KOPT-K1 (cell line): ENCODE data around the gene EPN3.

Experiments used
- H3K27ac ChIP-seq: fragments of 200-600 bp; sonication (generic); 2 replicates; pipeline ENCODE4 v1.5.1; 2016; ENCODE audit warnings: antibody characterized with exemption, mild to moderate bottlenecking, low read depth, low read length; ENCODE audit not compliant: poor library complexity, severe bottlenecking
- H3K36me3 ChIP-seq: fragments of 200-600 bp; sonication (generic); 2 replicates; pipeline ENCODE4 v1.5.1; 2017; ENCODE audit warnings: antibody characterized with exemption, mild to moderate bottlenecking, low read length, moderate library complexity; ENCODE audit not compliant: insufficient read depth
- H3K9me3 ChIP-seq: fragments of 200-600 bp; sonication (generic); 2 replicates; pipeline ENCODE4 v1.5.1; 2017; ENCODE audit warnings: antibody characterized with exemption, low read length, mild to moderate bottlenecking; ENCODE audit not compliant: insufficient read depth, poor library complexity, severe bottlenecking

The EPN3 gene

DNA sequence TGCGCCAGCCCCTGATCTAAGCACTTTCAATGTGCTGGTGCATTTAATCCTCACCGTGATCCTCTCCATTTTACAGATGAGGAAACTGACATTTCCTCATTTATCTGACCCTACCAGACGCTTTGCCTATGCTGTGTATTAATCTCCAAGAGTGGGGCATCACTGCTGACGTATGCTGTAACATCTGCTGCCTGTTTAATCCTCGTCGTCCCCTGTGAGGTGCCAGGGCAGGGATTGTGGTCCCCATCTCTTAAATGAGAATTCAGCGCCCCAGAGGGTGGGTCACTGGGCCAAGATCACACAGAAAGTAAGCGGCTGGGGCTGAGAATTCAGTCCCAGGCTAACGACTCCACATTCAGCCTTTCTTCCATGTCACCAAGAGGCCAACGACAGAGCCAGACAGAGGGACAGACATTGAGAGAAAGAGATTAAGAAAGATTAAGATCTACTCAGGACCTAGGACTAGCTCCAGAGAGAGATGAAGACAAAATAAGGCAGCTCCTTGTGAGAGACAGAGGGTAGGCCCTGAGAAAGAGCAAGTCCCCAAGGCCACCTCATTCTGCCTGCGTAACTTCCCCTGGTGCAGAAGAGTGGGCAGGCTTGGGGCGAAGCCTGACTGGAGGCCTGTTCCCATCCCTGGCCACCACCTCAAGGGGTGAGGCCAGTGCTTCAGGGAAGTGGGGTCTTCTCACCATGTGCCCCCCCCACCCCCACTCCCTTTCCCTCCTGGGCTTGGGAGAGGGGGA is 41.5 kb downstream of the EPN3 start:
- Histone ChIP-seq H3K27ac (no peak overlapping the region), H3K36me3 (no peaks in the 10 kb centered on the region), H3K9me3 (no peaks in the 10 kb centered on the region)

DNA sequence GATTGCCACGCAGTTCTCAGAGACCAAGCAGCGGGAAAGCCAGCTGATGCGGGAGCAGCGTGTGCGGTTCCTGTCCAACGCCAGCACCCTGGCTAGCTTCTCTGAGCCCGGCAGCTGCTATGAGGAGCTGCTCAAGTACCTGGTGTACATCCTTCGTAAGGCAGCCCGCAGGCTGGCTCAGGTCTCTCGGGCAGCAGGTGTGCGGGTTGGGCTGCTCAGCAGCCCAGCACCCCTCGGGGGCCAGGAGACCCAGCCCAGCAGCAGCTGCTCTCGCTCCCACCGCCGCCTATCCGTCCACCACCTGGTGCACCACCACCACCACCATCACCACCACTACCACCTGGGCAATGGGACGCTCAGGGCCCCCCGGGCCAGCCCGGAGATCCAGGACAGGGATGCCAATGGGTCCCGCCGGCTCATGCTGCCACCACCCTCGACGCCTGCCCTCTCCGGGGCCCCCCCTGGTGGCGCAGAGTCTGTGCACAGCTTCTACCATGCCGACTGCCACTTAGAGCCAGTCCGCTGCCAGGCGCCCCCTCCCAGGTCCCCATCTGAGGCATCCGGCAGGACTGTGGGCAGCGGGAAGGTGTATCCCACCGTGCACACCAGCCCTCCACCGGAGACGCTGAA is 43.2 kb downstream of the EPN3 start:
- Histone ChIP-seq H3K27ac (no peak overlapping the region), H3K9me3 (no peaks in the 10 kb centered on the region), H3K36me3 (no peaks in the 10 kb centered on the region)

DNA sequence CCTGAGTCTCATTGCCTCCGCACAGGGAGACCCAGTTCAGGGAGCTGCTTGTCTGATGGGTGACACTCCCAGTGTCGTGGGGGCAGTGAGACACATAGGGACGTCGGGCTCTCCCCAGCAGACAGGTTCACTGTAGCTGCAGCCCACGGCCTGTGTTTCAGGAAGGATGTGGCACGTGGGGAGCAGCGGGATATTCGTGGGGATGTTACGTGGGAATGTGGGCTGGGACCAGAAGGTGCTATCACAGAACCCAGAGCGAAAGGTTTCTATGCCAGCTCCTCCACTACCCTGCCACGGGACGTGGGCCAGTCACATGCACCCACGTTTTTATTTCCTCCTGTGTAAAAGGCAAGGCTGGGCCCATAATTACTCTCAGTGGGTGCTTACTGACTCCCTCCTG is 44.3 kb downstream of the EPN3 start:
- Histone ChIP-seq H3K9me3 (no peaks in the 10 kb centered on the region), H3K36me3 (no peaks in the 10 kb centered on the region), H3K27ac (no peak overlapping the region)

DNA sequence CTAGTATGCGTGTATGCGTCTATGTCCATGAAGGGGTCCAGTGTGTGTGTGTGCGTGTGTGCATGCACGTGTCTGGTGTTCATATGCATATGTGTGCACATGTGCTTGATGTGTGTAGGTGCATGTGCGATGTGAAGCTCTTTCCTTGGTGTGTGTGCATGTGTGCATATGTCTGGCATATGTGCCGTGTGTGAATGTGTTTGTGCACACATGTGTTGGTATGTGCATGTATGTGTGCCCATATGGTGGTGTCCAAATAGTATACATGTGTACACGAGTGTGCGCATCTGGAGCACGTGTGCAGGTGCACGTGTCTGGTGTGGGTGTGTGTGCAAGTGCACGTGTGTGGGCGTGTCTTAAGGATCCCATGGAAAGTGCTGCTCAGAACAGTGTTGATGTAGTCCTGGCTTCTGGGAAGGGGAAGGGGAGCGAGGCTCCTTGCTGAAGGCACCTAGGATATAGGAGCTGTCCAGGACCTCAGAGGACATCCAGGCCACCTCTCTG is 45.0 kb downstream of the EPN3 start:
- Histone ChIP-seq H3K27ac (no peak overlapping the region), H3K36me3 (no peaks in the 10 kb centered on the region), H3K9me3 (no peaks in the 10 kb centered on the region)

DNA sequence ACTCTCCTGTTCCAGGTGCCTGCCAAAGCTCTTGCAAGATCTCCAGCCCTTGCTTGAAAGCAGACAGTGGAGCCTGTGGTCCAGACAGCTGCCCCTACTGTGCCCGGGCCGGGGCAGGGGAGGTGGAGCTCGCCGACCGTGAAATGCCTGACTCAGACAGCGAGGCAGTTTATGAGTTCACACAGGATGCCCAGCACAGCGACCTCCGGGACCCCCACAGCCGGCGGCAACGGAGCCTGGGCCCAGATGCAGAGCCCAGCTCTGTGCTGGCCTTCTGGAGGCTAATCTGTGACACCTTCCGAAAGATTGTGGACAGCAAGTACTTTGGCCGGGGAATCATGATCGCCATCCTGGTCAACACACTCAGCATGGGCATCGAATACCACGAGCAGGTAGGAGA is 45.6 kb downstream of the EPN3 start:
- Histone ChIP-seq H3K27ac (no peak overlapping the region), H3K36me3 (no peaks in the 10 kb centered on the region), H3K9me3 (no peaks in the 10 kb centered on the region)

DNA sequence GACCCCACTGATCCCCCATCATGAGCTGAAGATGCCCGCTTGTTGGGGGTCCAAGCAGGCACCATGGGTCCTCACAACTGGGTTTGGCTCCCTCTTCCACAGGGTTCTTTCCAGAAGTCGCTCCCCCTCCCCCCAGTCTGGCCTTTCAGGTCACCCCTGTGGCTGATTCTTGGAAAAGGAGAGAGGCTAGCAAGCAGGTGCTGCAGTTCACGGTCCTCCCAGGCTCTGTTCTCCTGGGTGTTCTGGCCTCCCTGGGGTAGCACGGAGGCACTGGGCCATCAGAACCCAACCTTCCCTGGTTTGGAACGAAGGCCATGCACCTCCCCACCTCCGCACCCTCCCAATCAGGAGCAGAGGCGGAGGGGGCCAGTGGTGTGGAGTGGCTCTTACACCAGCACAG is 46.9 kb downstream of the EPN3 start:
- no peaks in the 10 kb centered on the region for H3K36me3 ChIP-seq
- no peaks in the 10 kb centered on the region for H3K9me3 ChIP-seq
- no peak overlapping the region for H3K27ac ChIP-seq

DNA sequence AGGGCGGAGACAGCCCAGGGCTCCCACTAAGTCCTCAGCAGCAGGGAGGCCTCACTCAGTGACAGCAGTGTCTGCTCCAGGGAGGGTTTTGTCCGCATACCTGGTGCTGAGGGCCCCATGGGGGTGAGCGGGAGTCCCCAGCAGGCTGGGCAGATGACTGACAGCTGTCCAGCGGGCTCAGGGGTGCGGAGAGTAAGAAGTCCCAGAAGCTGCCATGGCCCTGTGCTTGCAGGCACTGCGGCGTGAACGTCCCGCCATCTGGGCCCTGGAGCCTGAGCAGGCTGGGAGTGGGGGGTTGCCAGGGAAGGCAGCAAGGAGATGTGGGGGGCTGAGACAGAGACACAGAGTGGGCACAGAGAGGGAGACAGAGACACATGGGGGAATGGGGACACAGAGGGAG is 48.1 kb downstream of the EPN3 start:
- Histone ChIP-seq H3K36me3 (no peaks in the 10 kb centered on the region), H3K27ac (no peak overlapping the region)

DNA sequence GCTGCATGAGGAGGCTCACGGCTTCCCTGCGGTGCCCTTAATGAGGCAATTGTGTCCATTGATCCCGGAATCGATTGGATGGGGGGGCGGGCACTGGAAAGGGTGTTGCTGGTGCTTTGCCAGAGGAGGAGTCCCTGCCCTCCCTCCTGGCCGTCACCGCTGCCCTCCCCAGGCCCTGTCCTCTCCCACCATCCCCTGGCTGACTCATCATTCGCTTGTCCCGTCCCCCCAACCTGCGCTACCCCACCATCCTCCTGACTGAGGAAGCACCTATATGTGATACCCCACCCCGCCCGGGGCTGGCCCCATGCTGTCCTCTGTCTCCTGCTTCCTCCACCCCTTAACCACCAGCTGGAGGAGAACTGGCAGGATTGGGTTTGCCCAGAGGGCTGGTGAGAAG is 48.8 kb downstream of the EPN3 start:
- Histone ChIP-seq H3K27ac (no peak overlapping the region), H3K36me3 (no peaks in the 10 kb centered on the region), H3K9me3 (no peaks in the 10 kb centered on the region)

More for the DNA sequence above, 48.1 kb downstream of the EPN3 start:
- no peaks in the 10 kb centered on the region for H3K9me3 ChIP-seq

DNA sequence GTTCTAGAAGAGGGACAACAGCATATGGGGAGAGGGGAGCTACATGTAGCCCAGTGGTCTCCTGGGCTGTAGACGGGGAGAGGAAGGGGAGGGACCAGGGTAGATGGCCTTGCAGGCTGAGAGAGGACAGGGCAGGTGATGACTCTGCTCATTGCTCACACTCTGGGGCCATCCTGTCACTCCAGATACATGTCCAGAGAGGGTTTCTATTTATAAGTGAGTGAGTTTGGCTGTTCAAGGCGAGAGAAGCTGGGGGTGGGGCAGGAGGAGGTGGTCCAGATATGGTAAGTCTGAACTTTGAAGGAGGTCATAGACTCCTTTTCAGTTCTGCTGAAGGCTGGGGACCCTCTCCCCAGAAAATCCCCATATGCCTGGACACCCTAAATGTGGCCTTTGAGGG is 50.2 kb downstream of the EPN3 start:
- H3K9me3 ChIP-seq = no peaks in the 10 kb centered on the region
- H3K27ac ChIP-seq = no peak overlapping the region
- no peaks in the 10 kb centered on the region for H3K36me3 ChIP-seq

DNA sequence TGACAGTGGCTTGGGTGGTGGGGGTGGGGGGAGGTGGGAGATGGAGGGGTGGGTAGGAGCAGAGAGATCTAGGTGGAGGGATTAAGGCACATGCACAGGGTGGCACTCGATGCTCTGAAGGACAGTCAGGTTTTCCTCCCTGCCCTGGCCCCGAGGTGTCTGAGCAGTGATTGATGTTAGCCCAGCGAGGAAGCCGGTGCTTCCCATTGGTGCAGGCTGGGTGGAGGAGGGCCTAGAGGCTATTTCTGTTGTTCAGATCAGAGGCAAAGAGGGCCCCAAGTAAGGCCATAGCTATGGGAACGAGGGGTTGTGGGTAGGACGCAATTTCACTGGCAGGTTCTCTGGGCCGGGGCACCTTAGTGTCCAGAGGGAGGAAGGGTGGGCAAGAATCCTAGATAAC is 51.1 kb downstream of the EPN3 start:
- Histone ChIP-seq H3K36me3 (no peaks in the 10 kb centered on the region), H3K9me3 (no peaks in the 10 kb centered on the region), H3K27ac (no peak overlapping the region)

DNA sequence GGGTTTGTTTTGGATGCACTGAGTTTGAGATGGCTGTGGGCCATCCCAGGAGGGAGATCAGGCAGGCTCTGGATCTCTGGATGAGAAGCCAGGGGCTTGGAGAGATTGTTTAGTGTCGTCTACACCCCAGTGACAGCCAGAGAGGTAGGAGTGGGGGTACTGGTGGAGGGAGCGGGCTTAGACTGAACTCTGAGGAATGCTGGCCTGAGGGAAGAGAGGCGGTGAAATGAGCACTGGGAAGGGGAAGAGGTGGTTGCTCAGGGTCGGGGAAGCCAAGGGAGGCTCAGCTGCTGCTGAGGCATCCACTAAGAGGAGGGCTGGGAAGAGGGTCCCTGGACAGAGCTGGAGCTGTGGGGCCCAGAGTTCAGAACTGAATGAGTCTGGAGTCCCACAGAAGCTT is 51.6 kb downstream of the EPN3 start:
- Histone ChIP-seq H3K36me3 (no peaks in the 10 kb centered on the region), H3K27ac (no peak overlapping the region)

DNA sequence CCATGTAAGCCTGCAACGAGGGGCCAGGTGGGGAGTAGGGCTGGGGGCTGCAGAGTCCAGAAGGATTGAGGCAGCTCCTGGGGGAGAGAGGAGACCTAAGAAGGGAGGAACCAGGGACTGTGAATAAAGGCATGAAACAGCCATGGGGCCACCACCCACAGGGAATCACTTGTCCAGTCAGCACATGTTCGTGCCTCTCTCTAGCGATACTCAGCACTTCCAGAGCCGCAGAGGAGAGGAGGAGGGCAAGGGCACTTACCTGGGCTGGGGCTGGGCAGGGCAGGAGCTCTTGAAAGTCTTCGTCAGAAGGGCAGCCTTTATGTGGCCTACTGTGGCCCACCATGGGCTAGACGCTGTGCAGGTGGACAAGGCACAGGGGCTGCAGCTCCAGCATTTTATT is 52.2 kb downstream of the EPN3 start:
- no peaks in the 10 kb centered on the region for H3K36me3 ChIP-seq
- no peak overlapping the region for H3K27ac ChIP-seq
- no peaks in the 10 kb centered on the region for H3K9me3 ChIP-seq

More for the DNA sequence above, 51.6 kb downstream of the EPN3 start:
- H3K9me3 ChIP-seq = no peaks in the 10 kb centered on the region

DNA sequence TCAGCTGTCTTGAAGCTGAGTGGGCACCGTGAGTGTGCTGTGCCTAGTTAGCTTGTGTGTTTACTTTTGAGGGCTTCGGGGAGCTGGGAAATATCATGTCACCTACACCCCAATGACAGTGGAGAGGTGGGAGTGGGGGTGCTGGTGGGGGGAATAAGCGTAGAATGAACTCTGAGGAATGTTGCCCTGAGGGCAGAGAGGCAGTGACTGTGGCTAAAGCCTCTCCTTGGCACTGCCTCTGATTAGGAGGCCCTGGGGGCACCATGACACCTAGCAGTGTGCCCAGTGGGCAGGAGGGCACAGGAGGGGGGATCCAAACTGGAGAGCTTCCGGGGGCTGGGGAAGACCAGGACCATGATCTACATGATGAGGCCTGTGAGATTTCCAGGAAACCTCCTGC is 52.8 kb downstream of the EPN3 start:
- Histone ChIP-seq H3K9me3 (no peaks in the 10 kb centered on the region), H3K27ac (no peak overlapping the region), H3K36me3 (no peaks in the 10 kb centered on the region)

DNA sequence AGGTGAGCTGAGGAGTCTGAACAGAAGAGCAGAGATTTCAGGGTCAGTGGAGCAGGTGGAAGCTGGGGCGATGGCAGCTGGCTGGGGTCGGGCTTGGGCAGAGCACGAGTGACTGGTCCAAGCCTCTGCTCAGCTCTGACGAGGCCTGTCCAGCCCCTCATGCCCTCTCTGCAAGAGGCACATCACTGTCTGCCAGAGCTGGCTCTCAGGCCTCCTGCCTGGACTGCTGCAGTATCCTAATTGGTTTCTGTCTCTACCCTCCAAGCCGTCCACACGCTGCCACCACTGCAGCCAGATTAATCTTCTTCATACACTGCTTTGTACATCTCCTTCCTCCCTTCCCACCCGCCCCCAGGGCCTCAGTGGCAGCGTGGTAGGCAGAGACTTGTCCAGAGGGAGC is 53.4 kb downstream of the EPN3 start:
- Histone ChIP-seq H3K36me3 (no peaks in the 10 kb centered on the region), H3K9me3 (no peaks in the 10 kb centered on the region), H3K27ac (no peak overlapping the region)

DNA sequence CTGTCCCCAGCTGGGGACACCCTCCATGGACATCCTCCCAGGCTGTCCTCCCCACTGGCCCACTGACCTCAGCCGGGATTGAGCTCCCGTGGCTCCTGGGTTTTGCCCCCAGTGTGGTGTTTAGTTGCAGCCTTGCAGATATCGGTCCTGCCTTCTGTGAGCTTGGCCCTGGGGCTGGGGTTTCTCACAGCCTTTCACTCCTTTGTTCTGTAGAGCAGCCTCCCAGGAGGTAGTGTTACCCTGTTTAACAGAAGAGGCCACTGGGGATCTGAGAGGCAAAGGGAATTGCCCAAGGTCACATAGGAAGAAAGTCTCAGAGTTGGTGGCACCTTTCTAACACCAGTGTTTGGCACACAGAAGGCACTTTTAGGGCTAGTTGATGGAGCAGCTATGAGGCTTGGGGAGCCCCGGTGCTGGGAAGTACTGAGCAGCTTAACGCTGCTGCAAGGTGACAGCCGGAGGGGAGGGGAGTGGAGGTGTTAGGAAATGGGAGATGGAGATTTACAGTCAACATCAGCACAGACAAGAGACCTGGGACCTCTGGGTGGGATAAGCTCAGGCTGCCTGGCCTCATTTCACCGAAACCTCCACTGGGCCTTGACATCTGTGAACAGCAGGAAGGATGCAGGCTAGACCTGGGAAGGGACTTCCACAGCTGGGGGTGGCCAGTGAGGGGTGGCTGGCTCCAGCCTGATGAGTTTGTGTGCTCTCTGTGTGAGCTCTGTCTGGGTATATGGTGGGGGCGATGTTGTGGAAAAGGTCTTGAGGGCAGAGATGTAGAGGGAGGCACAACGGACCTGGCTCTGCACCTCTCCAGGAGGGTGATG is 54.1 kb downstream of the EPN3 start:
- Histone ChIP-seq H3K27ac (no peak overlapping the region), H3K36me3 (no peaks in the 10 kb centered on the region), H3K9me3 (no peaks in the 10 kb centered on the region)
